Upper lobe of left lung (tissue), 6 donors: ENCODE results near the gene C19orf25. TPM values are rescaled to one million over a fixed set of nuclear protein-coding genes. Genes with fewer than 3 reads are reported as not detected.

Experiments
- ATAC-seq, 2 donors: fragments of 200-7000 bp; cut with Tn5 transposase; one replicate each; pipeline ENCODE4 v1.9.1; 2022; ENCODE audit warnings: mild to moderate bottlenecking in 2 of 2, moderate library complexity in 2 of 2; ENCODE audit not compliant: low FRiP score in 2 of 2
- DNase-seq, 2 donors: peaks; one replicate each; pipeline ENCODE4 v3.0.0-alpha.2; 2019 to 2020
- H3K27ac ChIP-seq, 4 donors: fragments of 200-600 bp; sonication (generic); one replicate each; pipeline ENCODE4 v1.5.1; 2016 to 2019
- H3K27me3 ChIP-seq, 4 donors: fragments of 200-600 bp; sonication (generic); one replicate each; pipeline ENCODE4 v1.5.1; 2017 to 2019
- H3K36me3 ChIP-seq, 4 donors: fragments of 200-600 bp; sonication (generic); one replicate each; pipeline ENCODE4 v1.5.1; 2016 to 2019
- H3K4me1 ChIP-seq, 4 donors: fragments of 200-600 bp; sonication (generic); one replicate each; pipeline ENCODE4 v1.5.1; 2018 to 2019
- H3K4me3 ChIP-seq, 4 donors: fragments of 200-600 bp; sonication (generic); one replicate each; pipeline ENCODE4 v1.5.1; 2017 to 2019; ENCODE audit warnings: mild to moderate bottlenecking in 2 of 4, moderate library complexity in 1 of 4
- H3K9me3 ChIP-seq, 4 donors: fragments of 200-600 bp; sonication (generic); one replicate each; pipeline ENCODE4 v1.5.1; 2018 to 2019
- EP300 ChIP-seq, 4 donors: sonication (generic); formaldehyde crosslinking; IDR thresholded peaks; one replicate each; pipeline ENCODE4 v1.5.1; 2017; ENCODE audit warnings: antibody characterized with exemption in 4 of 4, control low read depth in 2 of 4
- POLR2A ChIP-seq, 4 donors: fragments of 450-650 bp; IDR thresholded peaks; one replicate each; pipeline ENCODE4 v1.5.1; 2016 to 2017; ENCODE audit warnings: antibody characterized with exemption in 4 of 4, mild to moderate bottlenecking in 2 of 4
- POLR2AphosphoS5 ChIP-seq, 2 donors: sonication (generic); formaldehyde crosslinking; IDR thresholded peaks; one replicate each; pipeline ENCODE4 v1.5.1; 2017; ENCODE audit warnings: antibody characterized with exemption in 2 of 2
- WGBS, 2 donors: methylation state at CpG; one replicate each; pipeline ENCODE4 v1.1.5; 2017 to 2018; 5-methylcytosine and 5-hydroxymethylcytosine counted together
- total RNA-seq, 6 donors: library from RNA; depleted of rRNA in 4 of 6; stranded (reverse); fragments of >200 nt in 4 of 6; gene quantifications; one replicate each; pipeline versions ENCODE4 v1.1.0 to v1.2.1, GENCODE V29; 2016 to 2021
- TF ChIP-seq, protein P1 (sequence below), 6 experiments: fragments of 450-650 bp in 4 of 6; fragments of 200-600 bp in 2 of 6; sonication (generic) in 2 of 6; IDR thresholded peaks; one replicate each; pipeline ENCODE4 v1.5.1; 2016 to 2019; ENCODE audit warnings: antibody characterized with exemption in 6 of 6
- donor health status: DM: no; HTN: no; CAD: no; lungs with moderate emphysema.
- donor health status: DM: no; HTN: yes; CAD: no; lungs with severe emphysema.

Gene C19orf25
- total RNA-seq, 6 donors from 2014 or later: 27.2 to 82.8 (median 37.5) TPM

DNA sequence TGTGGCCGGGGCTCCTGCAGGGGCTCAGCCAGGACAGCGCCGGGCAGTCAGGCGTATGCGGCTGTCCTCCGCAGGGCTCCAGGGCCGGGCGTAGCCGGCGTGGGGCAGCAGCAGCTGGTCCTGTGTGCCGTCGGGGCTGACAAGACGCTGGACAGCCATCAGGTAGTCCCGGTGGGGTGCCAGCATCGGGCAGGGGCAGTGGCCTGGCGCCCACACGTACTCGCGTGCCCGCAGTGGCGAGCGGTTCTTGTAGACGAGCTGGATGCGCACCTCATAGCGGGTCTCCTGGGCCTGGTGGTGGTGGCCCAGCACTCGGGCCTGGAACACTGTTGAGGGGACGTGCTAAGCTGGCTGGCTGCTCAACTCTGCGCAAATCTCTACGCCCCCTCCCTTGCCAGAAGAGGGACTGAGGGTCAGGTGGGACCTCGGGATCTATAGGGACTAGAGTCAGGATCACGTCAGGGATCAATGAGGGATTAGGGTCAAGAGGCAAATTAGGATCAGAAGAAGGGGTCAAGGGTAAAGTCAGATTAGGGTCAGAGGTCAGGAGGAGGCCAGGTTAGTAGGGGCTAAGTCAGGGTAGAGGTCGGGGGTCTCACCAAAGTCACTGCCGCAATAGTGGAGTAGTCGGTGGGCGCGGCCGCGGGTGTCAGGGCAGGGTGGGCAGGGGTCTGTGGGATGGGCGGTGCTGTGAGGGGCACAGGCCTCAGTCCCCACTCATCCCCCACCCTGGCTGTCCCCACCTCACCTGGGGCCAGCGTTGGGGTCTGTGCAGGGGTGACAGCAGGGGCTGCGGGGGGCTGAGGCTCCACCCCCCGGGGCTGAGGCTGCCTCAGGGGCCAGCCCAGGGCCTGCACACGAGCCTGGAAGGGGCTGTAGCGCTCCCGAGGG is 27.2 kb upstream of the C19orf25 start:
- 91 to 94% methylated on average over 23 to 38 of the region's 45 CpGs for WGBS, 2 donors
- ATAC-seq (no peak), DNase-seq (peak in 1 of 2 donors; percentile 85)
- Histone ChIP-seq H3K4me1 (peaks cover 9 to 25% (median 18%) of the 10 kb centered on the region in 4 donors), H3K4me3 (no peak overlapping the region), H3K36me3 (no peaks in the 10 kb centered on the region), H3K27me3 (peaks cover 0 to 20% (median 6%) of the 10 kb centered on the region in 4 donors), H3K27ac (no peak overlapping the region), H3K9me3 (peaks cover 0 to 4% (median 0%) of the 10 kb centered on the region in 4 donors)
- TF ChIP-seq, protein P1, sequence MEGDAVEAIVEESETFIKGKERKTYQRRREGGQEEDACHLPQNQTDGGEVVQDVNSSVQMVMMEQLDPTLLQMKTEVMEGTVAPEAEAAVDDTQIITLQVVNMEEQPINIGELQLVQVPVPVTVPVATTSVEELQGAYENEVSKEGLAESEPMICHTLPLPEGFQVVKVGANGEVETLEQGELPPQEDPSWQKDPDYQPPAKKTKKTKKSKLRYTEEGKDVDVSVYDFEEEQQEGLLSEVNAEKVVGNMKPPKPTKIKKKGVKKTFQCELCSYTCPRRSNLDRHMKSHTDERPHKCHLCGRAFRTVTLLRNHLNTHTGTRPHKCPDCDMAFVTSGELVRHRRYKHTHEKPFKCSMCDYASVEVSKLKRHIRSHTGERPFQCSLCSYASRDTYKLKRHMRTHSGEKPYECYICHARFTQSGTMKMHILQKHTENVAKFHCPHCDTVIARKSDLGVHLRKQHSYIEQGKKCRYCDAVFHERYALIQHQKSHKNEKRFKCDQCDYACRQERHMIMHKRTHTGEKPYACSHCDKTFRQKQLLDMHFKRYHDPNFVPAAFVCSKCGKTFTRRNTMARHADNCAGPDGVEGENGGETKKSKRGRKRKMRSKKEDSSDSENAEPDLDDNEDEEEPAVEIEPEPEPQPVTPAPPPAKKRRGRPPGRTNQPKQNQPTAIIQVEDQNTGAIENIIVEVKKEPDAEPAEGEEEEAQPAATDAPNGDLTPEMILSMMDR (IDR thresholded peaks at IDR 0.05): no peak
- no peak for TF ChIP-seq POLR2AphosphoS5 (IDR thresholded peaks at IDR 0.05)
- no peak for TF ChIP-seq EP300 (IDR thresholded peaks at IDR 0.05)
- TF ChIP-seq POLR2A (IDR thresholded peaks at IDR 0.05): no peak

DNA sequence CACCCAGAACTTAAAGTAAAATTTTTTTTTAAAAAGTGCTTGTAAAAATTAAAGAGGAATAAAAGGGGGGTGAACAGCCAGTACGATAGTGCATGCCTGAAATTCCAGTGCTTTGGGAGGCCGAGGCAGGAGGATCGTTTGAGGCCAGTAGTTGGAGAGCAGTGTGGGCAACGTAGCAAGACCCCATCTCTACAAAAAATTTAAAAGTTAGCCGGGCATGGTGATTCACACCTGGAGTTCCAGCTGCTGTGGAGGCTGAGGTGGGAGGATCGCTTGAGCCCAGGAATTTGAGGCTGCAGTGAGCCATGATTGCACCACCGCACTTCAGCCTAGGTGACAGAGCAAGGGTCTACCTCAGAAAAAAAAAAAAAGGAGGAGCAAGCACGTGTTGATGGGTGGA is 26.0 kb upstream of the C19orf25 start:
- peaks cover 0 to 15% (median 6%) of the 10 kb centered on the region in 4 donors for H3K27me3 ChIP-seq
- H3K9me3 ChIP-seq: peaks cover 0 to 4% (median 0%) of the 10 kb centered on the region in 4 donors
- TF ChIP-seq POLR2A (IDR thresholded peaks at IDR 0.05) (no peak), POLR2AphosphoS5 (IDR thresholded peaks at IDR 0.05) (no peak), EP300 (IDR thresholded peaks at IDR 0.05) (no peak)
- TF ChIP-seq, protein P1 (IDR thresholded peaks at IDR 0.05): no peak
- peaks cover 9 to 25% (median 18%) of the 10 kb centered on the region in 4 donors for H3K4me1 ChIP-seq
- no peak for DNase-seq
- WGBS, 2 donors: 70 to 73% methylated on average over 8 of the region's 8 CpGs
- H3K27ac ChIP-seq: no peak overlapping the region
- no peak for ATAC-seq
- no peaks in the 10 kb centered on the region for H3K36me3 ChIP-seq
- H3K4me3 ChIP-seq: no peak overlapping the region

DNA sequence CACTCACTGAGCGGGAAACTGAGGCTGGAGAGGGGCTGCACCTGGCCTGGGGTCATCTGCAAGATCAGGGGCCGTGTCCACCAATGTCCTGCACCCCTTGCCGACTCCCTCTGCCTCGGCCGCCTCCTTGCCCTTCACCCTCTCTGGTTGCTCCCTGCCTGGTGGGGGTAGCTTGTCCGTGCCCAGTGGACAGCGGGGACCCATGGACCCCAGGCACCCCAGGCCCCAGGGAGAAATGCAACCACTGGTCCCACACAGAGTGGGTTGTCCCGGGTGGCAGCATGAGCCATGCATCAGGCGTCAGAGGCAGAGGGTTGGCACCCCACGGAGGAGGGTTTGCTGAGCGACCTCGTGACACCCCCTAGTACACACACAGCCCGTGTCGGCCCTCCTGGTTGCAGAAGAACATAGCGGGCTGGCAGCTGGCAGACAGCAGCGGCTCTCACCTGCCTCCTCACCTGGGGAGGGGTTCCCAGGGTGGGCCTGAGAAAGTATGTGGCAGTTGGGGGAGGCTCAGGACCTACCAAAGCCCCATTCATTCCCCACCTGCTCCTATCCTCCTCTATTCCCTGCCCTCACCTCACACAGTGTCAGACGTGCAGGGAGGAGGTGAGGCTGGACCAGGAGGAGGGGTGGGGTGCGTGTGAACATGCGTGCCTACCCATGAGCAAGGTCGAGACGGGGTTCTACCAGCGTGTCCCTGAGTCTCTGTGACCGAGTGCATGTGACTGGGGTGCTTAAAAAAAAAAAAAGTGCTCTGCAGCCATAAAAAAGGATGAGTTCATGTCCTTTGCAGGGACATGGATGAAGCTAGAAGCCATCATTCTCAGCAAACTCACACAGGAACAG is 25.1 kb upstream of the C19orf25 start:
- no peak for DNase-seq
- WGBS, 2 donors: 45 to 52% methylated on average over 15 to 23 of the region's 23 CpGs
- peaks cover 9 to 25% (median 18%) of the 10 kb centered on the region in 4 donors for H3K4me1 ChIP-seq
- peaks cover 0 to 4% (median 0%) of the 10 kb centered on the region in 4 donors for H3K9me3 ChIP-seq
- no peak overlapping the region for H3K4me3 ChIP-seq
- peaks cover 0 to 15% (median 6%) of the 10 kb centered on the region in 4 donors for H3K27me3 ChIP-seq
- ATAC-seq: no peak
- H3K27ac ChIP-seq: no peak overlapping the region
- no peaks in the 10 kb centered on the region for H3K36me3 ChIP-seq
- TF ChIP-seq POLR2AphosphoS5 (IDR thresholded peaks at IDR 0.05) (no peak), EP300 (IDR thresholded peaks at IDR 0.05) (no peak), POLR2A (IDR thresholded peaks at IDR 0.05) (no peak)
- TF ChIP-seq, protein P1 (IDR thresholded peaks at IDR 0.05): no peak

DNA sequence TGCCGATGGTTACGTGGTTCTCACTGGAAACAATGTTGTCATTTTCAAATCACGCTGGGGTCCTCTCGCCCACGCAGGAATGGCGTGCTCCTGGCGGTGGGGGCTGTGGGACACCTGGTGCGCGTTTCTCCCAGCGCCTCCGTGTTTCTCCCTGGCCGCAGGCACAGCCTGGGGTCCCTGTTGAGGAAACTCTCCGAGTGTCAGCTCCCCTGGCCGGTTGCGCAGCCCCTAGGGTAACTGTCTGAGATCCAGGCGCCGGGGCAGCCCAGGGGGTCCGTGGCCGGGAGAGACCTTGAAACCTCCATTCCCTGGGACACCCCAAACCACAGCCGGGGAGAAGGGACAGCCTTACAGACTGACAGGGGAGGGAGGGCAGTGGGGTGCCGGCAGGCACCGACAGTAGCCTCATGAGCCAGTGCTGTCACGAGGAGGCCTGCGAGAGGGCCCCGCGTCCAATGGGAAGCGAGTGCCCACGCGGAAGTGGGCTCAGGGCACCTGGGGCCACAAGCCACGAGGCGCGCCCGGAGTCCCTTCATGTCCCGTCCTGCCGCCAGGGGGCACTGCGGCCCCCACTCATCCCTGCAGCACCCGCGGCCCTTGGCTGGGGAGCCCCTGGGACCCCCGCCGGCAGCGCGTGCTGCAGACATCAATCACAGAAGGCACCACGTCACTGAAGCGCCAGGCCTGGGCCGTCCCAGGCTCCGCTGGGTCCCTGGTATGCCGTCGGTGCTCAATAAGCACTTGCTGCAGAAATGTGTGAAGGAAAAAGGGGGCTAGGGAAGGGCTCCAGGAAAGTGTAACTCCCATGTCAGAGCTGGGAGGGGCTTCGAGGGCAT is 24.3 kb upstream of the C19orf25 start:
- TF ChIP-seq, protein P1 (IDR thresholded peaks at IDR 0.05): peak; percentile 57 to 73 (median 60)
- TF ChIP-seq POLR2A (IDR thresholded peaks at IDR 0.05) (no peak), EP300 (IDR thresholded peaks at IDR 0.05) (no peak), POLR2AphosphoS5 (IDR thresholded peaks at IDR 0.05) (no peak)
- Histone ChIP-seq H3K27ac (no peak overlapping the region), H3K36me3 (no peaks in the 10 kb centered on the region), H3K4me1 (peaks cover 9 to 23% (median 16%) of the 10 kb centered on the region in 4 donors), H3K4me3 (no peak overlapping the region), H3K27me3 (peaks cover 0 to 15% (median 6%) of the 10 kb centered on the region in 4 donors), H3K9me3 (peaks cover 0 to 3% (median 0%) of the 10 kb centered on the region in 4 donors)
- WGBS, 2 donors: 8 to 11% methylated on average over 22 to 41 of the region's 49 CpGs
- ATAC-seq: peak in 1 of 2 donors; percentile 47
- DNase-seq: peak; percentile 39 to 92
